ENCODE results near the gene ADSL.

ADSL gene

GRCh38 chr22:40434106-40434505 lies 87.8 kb downstream of the ADSL start:
- Histone ChIP-seq H3K9ac (ENCODE audit: low read length) (no peak overlapping the region), H3K36me3 (ENCODE audit: control insufficient read depth, low read depth, low read length) (peaks cover 12% of the 10 kb centered on the region), H3K4me1 (ENCODE audit: control insufficient read depth, low read depth, low read length) (no peaks in the 10 kb centered on the region), H3K4me3 (ENCODE audit: low read length) (no peak overlapping the region), H3K27ac (ENCODE audit: low read length) (no peak overlapping the region), H3K27me3 (ENCODE audit: control insufficient read depth, insufficient read depth, low read length) (no peaks in the 10 kb centered on the region), H3K9me3 (ENCODE audit: control insufficient read depth, low read depth, low read length) (no peaks in the 10 kb centered on the region)

- H3K9me3 ChIP-seq (ENCODE audit: control insufficient read depth, low read depth, low read length), result no peaks in the 10 kb centered on the region
- H3K4me3 ChIP-seq (ENCODE audit: low read length), result no peak overlapping the region
- no peak overlapping the region for H3K9ac ChIP-seq (ENCODE audit: low read length)
- H3K36me3 ChIP-seq (ENCODE audit: control insufficient read depth, low read depth, low read length), result peaks cover 6% of the 10 kb centered on the region
- no peak overlapping the region for H3K27ac ChIP-seq (ENCODE audit: low read length)
- no peaks in the 10 kb centered on the region for H3K27me3 ChIP-seq (ENCODE audit: control insufficient read depth, insufficient read depth, low read length)
- no peaks in the 10 kb centered on the region for H3K4me1 ChIP-seq (ENCODE audit: control insufficient read depth, low read depth, low read length)
Observed at GRCh38 chr22:40434745-40435144, 88.4 kb downstream of the ADSL start.

GRCh38 chr22:40436505-40437431 lies 90.5 kb downstream of the ADSL start:
- Histone ChIP-seq H3K36me3 (ENCODE audit: control insufficient read depth, low read depth, low read length) (peaks cover 6% of the 10 kb centered on the region), H3K27me3 (ENCODE audit: control insufficient read depth, insufficient read depth, low read length) (no peaks in the 10 kb centered on the region), H3K9me3 (ENCODE audit: control insufficient read depth, low read depth, low read length) (no peaks in the 10 kb centered on the region), H3K4me3 (ENCODE audit: low read length) (no peak overlapping the region), H3K27ac (ENCODE audit: low read length) (no peak overlapping the region), H3K9ac (ENCODE audit: low read length) (no peak overlapping the region), H3K4me1 (ENCODE audit: control insufficient read depth, low read depth, low read length) (no peaks in the 10 kb centered on the region)
